WERI-Rb-1 (cell line): ENCODE results near the gene CLCN7.

Experiments
- DNase-seq: peaks from one replicate; pipeline ENCODE4 v3.0.0-alpha.2; 2020
- H3K27ac ChIP-seq: fragments of 250-450 bp; sonication (Bioruptor Pico); 2 replicates; pipeline ENCODE4 v1.5.1; 2020; ENCODE audit warnings: mild to moderate bottlenecking, moderate library complexity
- H3K27me3 ChIP-seq: fragments of 250-450 bp; sonication (Bioruptor Pico); 2 replicates; pipeline ENCODE4 v1.5.1; 2021; ENCODE audit warnings: mild to moderate bottlenecking, low read depth, moderate library complexity; ENCODE audit not compliant: insufficient read depth, severe bottlenecking
- H3K36me3 ChIP-seq: fragments of 250-450 bp; sonication (Bioruptor Pico); 2 replicates; pipeline ENCODE4 v1.5.1; 2020; ENCODE audit warnings: mild to moderate bottlenecking, moderate library complexity
- H3K4me3 ChIP-seq: 2 replicates; pipeline ENCODE4 v1.5.1; 2011; ENCODE audit warnings: low read depth, mild to moderate bottlenecking, control low read depth, low read length
- H3K9me3 ChIP-seq: fragments of 250-450 bp; sonication (Bioruptor Pico); 2 replicates; pipeline ENCODE4 v1.5.1; 2021; ENCODE audit warnings: mild to moderate bottlenecking, moderate library complexity; ENCODE audit not compliant: severe bottlenecking
- TF ChIP-seq, protein P1 (sequence below): IDR thresholded peaks from 2 replicates; pipeline ENCODE4 v1.5.1; 2011; ENCODE audit warnings: low read depth, mild to moderate bottlenecking, control low read depth, inconsistent platforms, low read length

Gene CLCN7

DNA sequence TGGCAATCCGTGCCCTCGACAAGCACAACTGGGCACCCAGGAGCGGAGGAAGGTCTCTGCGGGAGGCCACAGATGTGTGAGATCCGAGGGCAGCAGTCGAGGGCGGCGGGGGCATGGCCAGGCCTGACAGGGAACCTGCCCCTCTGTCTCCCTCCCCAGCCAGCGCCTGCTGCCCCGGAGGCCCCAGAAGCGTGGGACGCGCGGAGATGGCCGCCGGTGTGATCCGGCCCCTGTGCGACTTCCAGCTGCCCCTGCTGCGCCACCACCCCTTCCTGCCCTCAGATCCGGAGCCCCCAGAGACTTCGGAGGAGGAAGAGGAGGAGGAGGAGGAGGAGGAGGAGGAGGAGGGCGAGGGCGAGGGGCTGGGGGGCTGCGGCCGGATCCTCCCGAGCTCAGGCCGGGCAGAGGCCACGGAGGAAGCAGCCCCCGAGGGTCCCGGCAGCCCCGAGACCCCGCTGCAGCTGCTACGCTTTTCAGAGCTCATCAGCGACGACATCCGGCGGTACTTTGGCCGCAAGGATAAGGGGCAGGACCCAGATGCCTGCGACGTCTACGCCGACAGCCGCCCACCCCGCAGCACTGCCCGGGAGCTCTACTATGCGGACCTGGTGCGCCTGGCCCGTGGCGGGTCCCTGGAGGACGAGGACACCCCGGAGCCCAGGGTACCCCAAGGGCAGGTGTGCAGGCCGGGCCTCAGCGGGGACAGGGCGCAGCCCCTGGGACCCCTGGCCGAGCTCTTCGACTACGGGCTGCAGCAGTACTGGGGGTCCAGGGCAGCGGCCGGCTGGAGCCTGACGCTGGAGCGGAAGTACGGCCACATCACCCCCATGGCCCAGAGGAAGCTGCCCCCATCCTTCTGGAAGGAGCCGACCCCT, 42.2 kb downstream of the CLCN7 start:
- H3K27me3 ChIP-seq = no peaks in the 10 kb centered on the region
- no peaks in the 10 kb centered on the region for H3K36me3 ChIP-seq
- TF ChIP-seq, protein P1, sequence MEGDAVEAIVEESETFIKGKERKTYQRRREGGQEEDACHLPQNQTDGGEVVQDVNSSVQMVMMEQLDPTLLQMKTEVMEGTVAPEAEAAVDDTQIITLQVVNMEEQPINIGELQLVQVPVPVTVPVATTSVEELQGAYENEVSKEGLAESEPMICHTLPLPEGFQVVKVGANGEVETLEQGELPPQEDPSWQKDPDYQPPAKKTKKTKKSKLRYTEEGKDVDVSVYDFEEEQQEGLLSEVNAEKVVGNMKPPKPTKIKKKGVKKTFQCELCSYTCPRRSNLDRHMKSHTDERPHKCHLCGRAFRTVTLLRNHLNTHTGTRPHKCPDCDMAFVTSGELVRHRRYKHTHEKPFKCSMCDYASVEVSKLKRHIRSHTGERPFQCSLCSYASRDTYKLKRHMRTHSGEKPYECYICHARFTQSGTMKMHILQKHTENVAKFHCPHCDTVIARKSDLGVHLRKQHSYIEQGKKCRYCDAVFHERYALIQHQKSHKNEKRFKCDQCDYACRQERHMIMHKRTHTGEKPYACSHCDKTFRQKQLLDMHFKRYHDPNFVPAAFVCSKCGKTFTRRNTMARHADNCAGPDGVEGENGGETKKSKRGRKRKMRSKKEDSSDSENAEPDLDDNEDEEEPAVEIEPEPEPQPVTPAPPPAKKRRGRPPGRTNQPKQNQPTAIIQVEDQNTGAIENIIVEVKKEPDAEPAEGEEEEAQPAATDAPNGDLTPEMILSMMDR = no peak
- no peaks in the 10 kb centered on the region for H3K9me3 ChIP-seq
- H3K4me3 ChIP-seq = no peak overlapping the region
- DNase-seq = no peak
- no peak overlapping the region for H3K27ac ChIP-seq

DNA sequence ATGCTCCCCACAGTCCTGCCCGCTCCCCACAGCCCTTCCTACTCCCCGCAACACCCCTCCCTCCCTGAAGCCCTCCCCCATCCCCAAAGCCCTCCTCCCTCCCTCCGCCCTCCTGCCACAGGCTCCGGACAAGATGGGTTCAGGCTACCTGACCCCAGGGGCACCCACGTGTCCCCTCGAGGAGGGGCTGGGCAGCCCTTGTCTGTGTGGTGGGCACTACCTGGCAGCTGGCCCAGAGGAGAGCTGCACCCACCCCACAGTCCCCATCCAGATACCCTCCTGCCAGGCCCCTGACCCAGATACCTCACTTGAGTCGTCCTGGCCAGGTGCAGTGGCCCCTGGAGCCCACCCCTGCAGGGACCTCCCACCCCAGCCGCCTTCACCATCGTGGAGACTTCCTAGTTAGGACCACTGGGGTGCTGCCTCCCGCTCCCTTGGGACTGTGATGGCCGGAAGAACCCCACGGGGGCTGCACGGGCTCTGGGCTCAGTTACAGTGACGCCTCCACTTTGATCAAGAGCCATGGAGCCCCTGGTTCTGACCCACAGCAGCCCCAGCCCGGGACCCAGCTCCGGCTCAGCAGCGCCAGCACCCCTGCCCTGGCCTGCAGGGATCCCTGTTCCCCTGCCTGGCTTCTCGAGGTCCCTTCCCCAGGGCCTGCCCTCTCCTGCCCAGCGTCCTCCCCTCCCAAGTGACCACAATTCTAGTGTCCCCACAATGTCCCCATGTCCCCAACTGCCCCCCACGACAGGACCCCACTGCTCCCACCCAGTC, 43.1 kb downstream of the CLCN7 start:
- Histone ChIP-seq H3K4me3 (no peak overlapping the region), H3K27me3 (no peaks in the 10 kb centered on the region), H3K27ac (no peak overlapping the region), H3K9me3 (no peaks in the 10 kb centered on the region), H3K36me3 (no peaks in the 10 kb centered on the region)
- DNase-seq = no peak
- TF ChIP-seq, protein P1 = no peak

DNA sequence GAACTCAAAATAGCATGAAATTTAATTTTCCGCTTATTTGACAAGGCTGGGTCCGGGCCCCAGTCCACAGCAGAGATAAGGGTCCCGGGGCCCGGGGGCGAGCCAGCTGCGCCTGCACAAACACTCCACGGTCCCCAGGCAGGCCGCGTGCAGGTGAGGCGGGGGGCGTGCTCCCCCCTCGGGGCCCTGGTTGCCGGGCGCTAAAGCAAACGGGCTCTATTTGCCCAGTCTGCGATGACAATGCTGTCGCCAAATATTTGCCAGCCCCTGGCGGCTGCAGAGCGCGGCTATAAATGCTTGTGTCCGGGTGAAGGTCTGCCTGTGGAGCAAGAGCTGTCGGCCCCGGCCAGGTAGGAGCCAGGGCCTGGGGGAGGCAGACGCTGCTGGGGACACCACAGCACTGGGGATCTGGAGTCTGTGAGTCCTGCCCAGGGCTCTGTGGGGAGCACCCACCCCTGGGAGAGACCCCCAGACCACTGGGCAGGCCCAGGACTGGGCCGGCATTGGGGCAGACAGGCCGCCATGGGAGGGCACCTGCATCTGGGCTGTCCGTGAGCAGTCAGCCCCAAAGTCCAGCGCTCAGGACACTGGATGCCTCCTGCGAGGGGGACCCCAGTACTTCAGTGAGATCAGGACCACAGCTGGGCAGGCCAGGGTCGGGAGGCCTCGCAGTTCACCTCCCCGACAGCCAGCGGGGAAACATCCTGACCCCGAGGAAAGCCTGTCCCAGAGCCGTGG, 43.9 kb downstream of the CLCN7 start, which contains the start of gene PERCC1:
Gene PERCC1 (plus strand): TSS at position 320 of the 738 bp plus-strand sequence. CDS start 1,516 bp downstream, outside the sequence.
- H3K27ac ChIP-seq = no peak within 1 kb of the TSS
- TF ChIP-seq, protein P1 = no peak
- H3K4me3 ChIP-seq = no peak within 1 kb of the TSS
- no peaks in the 10 kb centered on the region for H3K36me3 ChIP-seq
- H3K9me3 ChIP-seq = no peaks in the 10 kb centered on the region
- no peaks in the 10 kb centered on the region for H3K27me3 ChIP-seq
- no peak for DNase-seq

DNA sequence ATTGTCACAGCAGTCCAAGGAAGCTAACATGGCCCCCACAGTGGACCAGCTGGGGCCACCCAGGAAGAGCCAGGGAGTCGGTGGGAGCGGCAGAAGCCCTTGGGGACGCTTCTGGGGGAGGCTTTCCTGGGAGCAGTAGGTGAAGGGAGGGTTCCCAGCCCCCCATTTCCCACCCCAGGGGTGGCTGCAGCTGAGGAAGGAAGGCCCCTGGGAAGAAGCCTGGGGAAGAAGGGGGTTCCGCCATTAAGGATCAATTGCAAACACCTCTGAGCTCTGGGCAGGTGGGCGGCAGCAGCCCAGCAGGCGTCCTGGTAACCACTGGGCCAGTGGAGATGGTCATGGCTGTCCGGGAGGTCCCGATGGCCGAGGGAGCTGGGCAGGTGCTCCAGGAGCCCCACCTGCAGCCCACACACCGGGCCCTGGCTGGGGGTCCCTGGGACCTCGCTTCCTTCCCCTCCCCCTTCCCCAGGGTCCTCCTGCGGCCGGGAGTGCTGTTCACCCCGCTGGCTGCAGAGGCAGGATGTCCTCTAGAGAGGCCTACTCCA, 44.5 kb downstream of the CLCN7 start:
- TF ChIP-seq, protein P1 = no peak
- H3K27me3 ChIP-seq = no peaks in the 10 kb centered on the region
- no peak for DNase-seq
- H3K27ac ChIP-seq = no peak overlapping the region
- no peaks in the 10 kb centered on the region for H3K36me3 ChIP-seq
- no peak overlapping the region for H3K4me3 ChIP-seq
- H3K9me3 ChIP-seq = no peaks in the 10 kb centered on the region

DNA sequence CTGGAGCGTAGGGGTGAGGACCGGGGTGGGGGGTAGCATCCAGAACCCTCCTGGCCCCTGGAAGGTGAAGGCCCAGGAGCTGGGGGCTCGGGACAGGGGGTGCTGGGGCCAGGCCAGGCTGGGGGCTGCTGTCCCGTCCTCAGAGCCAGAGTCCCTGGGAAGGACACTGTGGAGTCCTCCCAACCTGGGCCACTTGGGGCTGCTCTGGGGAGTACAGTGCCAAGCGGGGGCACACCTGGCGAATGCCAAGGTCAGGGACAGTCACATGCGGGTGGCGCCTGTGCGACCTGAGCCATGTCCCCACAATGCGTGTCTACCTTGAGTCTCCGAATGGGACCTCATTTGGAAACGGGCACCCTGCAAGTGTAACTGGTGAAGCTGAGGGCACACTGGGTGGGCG, 45.2 kb downstream of the CLCN7 start:
- TF ChIP-seq, protein P1 = no peak
- Histone ChIP-seq H3K27ac (no peak overlapping the region), H3K4me3 (no peak overlapping the region), H3K27me3 (no peaks in the 10 kb centered on the region), H3K9me3 (no peaks in the 10 kb centered on the region), H3K36me3 (no peaks in the 10 kb centered on the region)
- no peak for DNase-seq
